HG02943 (cell line): ENCODE measurements around the gene SPOCK3.
A peak's percentile ranks its signal among the peaks of the same experiment; 100 is the strongest.
"Not testable (repeated sequence)": the region's sequence is repeated elsewhere in the genome, so short reads cannot be mapped to it uniquely, and the experiment has no call there.

Experiments
- ATAC-seq: cut with Tn5 transposase; IDR thresholded peaks from one replicate; pipeline ENCODE4 v1.9.1; 2021; ENCODE audit warnings: mild to moderate bottlenecking, low read depth, moderate library complexity; ENCODE audit not compliant: unreplicated experiment

Gene SPOCK3

GRCh38 chr4:166838975-166839614, 395.2 kb downstream of the SPOCK3 start:
- peak; percentile 65 for ATAC-seq

- ATAC-seq: no peak
Measured at GRCh38 chr4:166836865-166837264, 397.4 kb downstream of the SPOCK3 start.

DNA sequence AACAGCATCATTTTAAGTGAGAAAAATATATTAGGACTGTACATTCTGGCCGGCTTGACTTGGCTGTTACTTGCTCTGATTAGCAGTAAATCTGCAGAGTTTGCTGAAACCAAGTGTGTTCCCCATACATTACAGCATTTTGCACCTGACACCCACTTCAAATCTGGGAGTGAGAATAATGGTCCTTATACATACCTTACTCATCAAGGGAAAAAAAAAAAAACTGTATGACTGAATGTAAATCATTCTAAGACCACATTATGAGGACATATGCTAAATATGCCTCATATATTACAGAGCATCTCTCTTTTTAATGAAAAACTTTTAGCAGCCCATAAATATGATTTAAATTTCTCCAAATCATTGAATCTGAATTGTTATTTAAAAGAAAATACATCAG, 406.7 kb downstream of the SPOCK3 start:
- ATAC-seq: no peak

GRCh38 chr4:166827167-166827566, 407.1 kb downstream of the SPOCK3 start:
- ATAC-seq: no peak

GRCh38 chr4:166823848-166824247, 410.4 kb downstream of the SPOCK3 start:
- no peak for ATAC-seq

DNA sequence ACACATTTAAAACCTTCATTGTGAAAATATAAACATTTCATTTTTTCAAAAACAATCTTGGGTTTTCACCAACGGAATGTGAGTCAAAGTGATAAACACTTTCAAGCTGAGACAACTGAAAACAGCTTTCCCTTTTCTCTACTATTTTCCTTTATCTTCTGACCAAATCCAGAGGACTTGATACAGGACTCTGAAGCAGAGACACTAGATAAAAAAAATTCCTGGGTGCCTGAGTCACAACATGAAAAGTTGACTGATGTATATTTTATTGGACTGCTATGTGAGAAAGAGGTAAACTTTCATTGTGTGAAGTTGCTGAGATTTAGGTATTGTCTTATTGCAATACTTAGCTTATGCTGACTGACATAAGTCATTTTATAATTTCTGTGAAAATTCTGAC, 411.2 kb downstream of the SPOCK3 start:
- ATAC-seq: no peak

- ATAC-seq: no peak
Measured at GRCh38 chr4:166822386-166822785, 411.9 kb downstream of the SPOCK3 start.

GRCh38 chr4:166816890-166817289, 417.4 kb downstream of the SPOCK3 start:
- no peak for ATAC-seq

DNA sequence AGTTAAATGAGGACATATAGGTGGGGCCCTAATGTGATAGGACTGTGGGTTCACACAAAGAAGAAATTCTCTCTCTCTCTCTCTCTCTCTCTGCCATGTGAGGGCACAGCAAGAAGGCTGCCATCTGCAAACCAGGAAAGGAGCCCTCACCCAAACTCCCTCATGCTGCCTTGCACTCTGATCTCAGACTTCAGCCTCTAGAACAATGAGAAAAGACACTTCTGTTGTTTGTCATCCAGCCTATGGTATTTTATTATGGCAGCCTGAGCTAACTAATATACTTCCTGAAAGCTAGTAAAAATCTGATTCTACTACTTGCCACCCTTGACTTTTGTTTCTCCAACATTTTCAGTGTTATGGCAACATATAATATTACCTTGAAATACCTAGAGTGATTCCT, 425.9 kb downstream of the SPOCK3 start:
- no peak for ATAC-seq

DNA sequence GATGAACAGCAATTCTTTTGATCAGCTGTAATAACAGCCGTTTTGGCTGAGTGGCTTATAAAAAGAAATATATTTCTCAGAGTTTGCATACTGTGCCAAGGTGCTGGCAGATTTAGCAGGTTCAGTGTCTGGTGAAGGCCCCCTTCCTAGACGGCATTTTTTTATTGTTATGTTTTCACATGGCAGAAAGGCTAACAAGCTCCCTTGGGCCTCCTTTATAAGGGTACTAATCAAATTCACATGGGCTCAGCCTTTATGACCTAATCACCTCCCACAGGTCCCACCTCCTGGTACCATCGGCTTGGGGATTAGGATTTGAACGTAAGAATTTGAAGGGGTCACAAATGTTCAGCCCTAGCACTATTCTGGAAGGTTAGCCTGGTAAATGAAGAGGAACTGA, 431.9 kb downstream of the SPOCK3 start:
- ATAC-seq: no peak

DNA sequence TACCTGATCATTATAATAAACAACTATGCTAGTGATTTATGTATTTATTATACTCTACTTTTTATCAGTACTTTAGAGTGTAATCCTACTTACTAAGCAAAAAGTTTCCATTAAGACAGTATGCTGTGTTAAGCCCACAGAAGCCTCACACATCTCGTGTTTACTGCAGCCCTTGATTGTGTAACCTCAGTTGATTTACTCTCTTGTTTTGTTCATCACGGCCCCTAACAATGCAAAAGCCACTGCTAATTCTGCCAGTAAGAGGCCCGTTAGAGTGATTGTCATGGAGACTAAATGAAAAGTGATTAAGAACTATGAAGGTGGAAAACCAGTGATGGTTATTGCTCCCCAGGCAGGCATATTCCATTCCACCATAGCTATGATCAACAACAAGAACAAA, 436.2 kb downstream of the SPOCK3 start:
- ATAC-seq: no peak

DNA sequence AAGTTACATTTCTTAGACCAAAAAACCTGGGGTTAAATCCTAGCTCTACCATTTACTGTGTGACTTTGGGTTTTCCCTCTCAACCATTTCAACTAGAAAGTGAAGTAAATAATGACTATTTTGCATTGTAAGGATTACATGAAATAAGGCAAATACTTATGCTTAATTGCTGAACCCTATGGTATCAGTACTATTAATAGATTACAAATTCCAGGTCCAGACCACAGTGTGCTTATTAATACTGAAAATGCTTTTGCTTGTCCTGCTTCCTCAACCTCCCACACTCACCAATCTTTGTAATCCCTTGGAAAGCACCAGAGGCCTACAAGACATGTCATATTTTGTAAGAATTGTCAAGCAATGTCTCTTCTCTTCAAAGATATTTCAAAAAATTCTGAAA, 456.5 kb downstream of the SPOCK3 start:
- ATAC-seq: no peak

DNA sequence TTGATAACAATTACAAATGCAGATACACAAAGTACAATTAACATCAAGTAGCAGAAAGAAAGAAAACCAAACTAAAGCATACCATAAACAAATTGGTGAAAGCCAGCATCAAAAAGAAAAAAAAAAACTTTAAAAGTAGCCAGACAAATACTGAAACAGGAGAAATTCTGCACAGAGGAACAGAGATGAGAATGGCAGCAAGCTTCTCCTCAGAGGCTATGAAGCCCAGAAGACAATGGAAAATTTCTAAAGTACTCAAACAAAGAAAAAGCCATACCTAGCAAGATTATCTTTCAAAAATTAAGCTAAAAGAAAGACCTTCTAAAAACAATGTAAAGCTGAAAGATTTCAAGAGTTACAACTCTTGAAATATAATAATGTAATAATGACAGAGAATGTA, 471.3 kb downstream of the SPOCK3 start:
- no peak for ATAC-seq

DNA sequence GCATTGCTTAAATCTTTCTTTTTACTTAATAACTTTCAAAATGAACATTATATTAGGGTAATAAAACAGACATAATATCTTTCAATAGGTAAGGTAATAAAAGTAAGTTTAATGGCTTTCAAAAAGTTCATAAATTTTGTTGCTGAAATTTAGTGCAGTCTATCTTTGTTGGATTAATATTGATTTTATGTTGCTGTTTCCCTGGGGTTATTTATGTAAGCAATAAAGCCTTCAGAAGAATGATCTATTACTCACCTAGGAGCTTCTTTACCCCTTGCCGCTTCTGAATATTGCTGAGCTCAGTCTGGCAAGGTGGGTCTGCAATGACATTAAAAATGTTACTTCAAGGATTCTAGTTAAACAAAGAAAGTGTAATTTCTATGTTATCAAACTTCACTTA, 492.6 kb downstream of the SPOCK3 start:
- no peak for ATAC-seq

GRCh38 chr4:166739215-166739614, 495.1 kb downstream of the SPOCK3 start:
- not testable (repeated sequence) for ATAC-seq

- ATAC-seq: no peak
Measured at GRCh38 chr4:166737430-166737829, 496.9 kb downstream of the SPOCK3 start.

GRCh38 chr4:166735553-166735952, 498.7 kb downstream of the SPOCK3 start:
- ATAC-seq: no peak

DNA sequence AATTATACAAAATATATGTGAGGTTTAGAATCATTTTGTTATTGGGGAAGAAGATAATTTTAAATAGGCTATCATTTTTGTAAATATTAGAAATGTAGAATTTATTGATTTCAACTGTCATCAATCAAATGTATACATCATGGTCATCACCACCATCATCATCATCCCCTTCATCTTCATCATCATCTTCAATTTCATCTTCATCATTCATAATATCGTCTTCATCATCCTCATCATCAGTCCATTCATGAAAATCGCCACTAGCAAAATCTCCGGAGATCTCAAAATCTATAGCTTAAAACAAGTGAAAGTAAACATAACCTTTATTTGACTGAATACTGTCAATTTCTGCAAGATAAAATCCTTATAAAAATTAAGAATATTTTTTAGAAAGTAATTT, 499.5 kb downstream of the SPOCK3 start:
- no peak for ATAC-seq

DNA sequence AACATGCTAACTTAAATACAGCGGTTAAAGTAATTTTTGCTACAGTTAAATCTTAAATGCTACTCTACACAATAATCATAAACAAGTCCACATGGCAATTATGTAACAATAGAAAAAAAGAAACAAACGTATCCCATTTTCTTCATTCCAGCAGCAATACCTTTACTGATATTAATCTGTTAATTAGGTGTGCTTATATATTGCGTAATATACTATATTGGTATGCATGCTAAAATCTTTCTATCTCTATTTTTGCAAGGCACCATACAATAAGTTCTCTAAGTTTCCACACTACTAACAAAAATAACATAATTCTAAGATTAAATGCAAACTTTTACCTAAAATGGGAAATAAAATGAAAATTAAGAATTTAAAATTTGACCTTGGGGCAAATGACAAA, 500.6 kb downstream of the SPOCK3 start:
- ATAC-seq: no peak

GRCh38 chr4:166726832-166727231, 507.5 kb downstream of the SPOCK3 start:
- no peak for ATAC-seq

DNA sequence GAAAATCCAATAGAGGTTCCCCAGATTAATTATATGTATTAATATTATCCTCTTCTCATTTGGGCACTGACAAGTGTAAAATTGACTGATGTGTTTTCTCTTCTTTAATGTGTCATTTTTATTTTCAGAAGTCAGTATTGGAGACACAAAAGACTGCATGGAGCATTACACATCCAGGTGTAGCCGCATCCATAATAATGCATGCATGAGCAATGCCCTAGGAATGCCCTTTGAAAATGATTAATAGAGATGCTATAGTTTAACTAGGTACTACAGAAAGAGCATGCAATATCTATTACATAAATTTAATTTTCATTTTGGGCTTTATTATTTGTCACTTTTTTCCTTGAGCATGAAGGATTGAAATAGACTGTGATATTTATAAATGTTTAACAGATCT, 509.9 kb downstream of the SPOCK3 start:
- ATAC-seq: no peak

- ATAC-seq: no peak
Measured at GRCh38 chr4:166723532-166724140, 510.7 kb downstream of the SPOCK3 start.
